PFSK-1 (cell line): ENCODE results near the gene GPAT3.

Source experiments
- FOXP2 ChIP-seq: optimal IDR thresholded peaks from 2 replicates; pipeline ENCODE3; 2011; ENCODE audit warnings: borderline replicate concordance, control low read depth, inconsistent platforms; ENCODE audit not compliant: insufficient read depth; ENCODE audit errors: extremely low read length, extremely low read depth
- SIN3A ChIP-seq: IDR thresholded peaks from 2 replicates; pipeline ENCODE4 v1.6.1; 2012; ENCODE audit warnings: mild to moderate bottlenecking, low read length, moderate library complexity, borderline replicate concordance; ENCODE audit not compliant: insufficient read depth
- TAF1 ChIP-seq: IDR thresholded peaks from 2 replicates; pipeline ENCODE4 v1.6.1; 2012; ENCODE audit warnings: low read length, control low read depth, borderline replicate concordance; ENCODE audit not compliant: insufficient read depth

- TF ChIP-seq TAF1 (no peak), SIN3A (no peak), FOXP2 (no peak)
These were observed 25.5 kb downstream of the GPAT3 start for GRCh38 chr4:83561381-83561780.
